Transverse colon (tissue), 4 donors: ENCODE results near the gene NDUFS6. TPM values are rescaled to one million over a fixed set of nuclear protein-coding genes. Genes with fewer than 3 reads are reported as not detected.

ENCODE experiments used
- DNase-seq: peaks from one replicate; pipeline ENCODE4 v3.0.0-alpha.2; 2019
- H3K27ac ChIP-seq, 4 donors: fragments of 200-600 bp; sonication (generic); 2 replicates each; pipeline ENCODE4 v1.5.1; 2016 to 2018; ENCODE audit warnings: inconsistent platforms in 4 of 4
- H3K27me3 ChIP-seq: fragments of 200-600 bp; sonication (generic); 2 replicates; pipeline ENCODE4 v1.5.1; 2017; ENCODE audit warnings: inconsistent platforms
- H3K36me3 ChIP-seq, 4 donors: fragments of 200-600 bp; sonication (generic); 2 replicates each; pipeline ENCODE4 v1.5.1; 2017 to 2019; ENCODE audit warnings: inconsistent platforms in 4 of 4
- H3K4me1 ChIP-seq, 4 donors: fragments of 200-600 bp; sonication (generic); 2 replicates each; pipeline ENCODE4 v1.5.1; 2017 to 2020; ENCODE audit warnings: inconsistent platforms in 4 of 4
- H3K4me3 ChIP-seq, 4 donors: fragments of 200-600 bp; sonication (generic); 1 replicate in 1 of 4; 2 replicates in 3 of 4; pipeline versions ENCODE4 v1.5.1 to v1.6.1; 2017 to 2019; ENCODE audit warnings: inconsistent platforms in 4 of 4
- H3K9me3 ChIP-seq, 2 donors: fragments of 200-600 bp; sonication (generic); 2 replicates each; pipeline ENCODE4 v1.5.1; 2017 to 2019; ENCODE audit warnings: inconsistent platforms in 2 of 2
- CTCF ChIP-seq, 5 experiments: fragments of 200-600 bp in 3 of 5; fragments of 450-650 bp in 2 of 5; sonication (generic) in 3 of 5; IDR thresholded peaks; 1 replicate in 2 of 5; 2 replicates in 3 of 5; pipeline ENCODE4 v1.5.1; 2016 to 2017; ENCODE audit warnings: antibody characterized with exemption in 5 of 5, inconsistent platforms in 3 of 5, mild to moderate bottlenecking in 2 of 5, moderate library complexity in 1 of 5
- EP300 ChIP-seq: sonication (generic); formaldehyde crosslinking; IDR thresholded peaks from one replicate; pipeline ENCODE4 v1.6.1; 2017; ENCODE audit warnings: antibody characterized with exemption, low read depth
- POLR2A ChIP-seq: fragments of 450-650 bp; IDR thresholded peaks from one replicate; pipeline ENCODE4 v1.6.1; 2016; ENCODE audit warnings: antibody characterized with exemption, mild to moderate bottlenecking, moderate library complexity
- POLR2AphosphoS5 ChIP-seq, 3 donors: sonication (generic); formaldehyde crosslinking; IDR thresholded peaks; one replicate each; pipeline ENCODE4 v1.6.1; 2016; ENCODE audit warnings: antibody characterized with exemption in 3 of 3
- WGBS, 2 donors: methylation state at CpG; one replicate each; pipeline ENCODE4 v1.1.5; 2018; ENCODE audit warnings: low coverage in 1 of 2; 5-methylcytosine and 5-hydroxymethylcytosine counted together
- in situ Hi-C, 4 donors: fragments of 200-750 bp; cut with MboI; loops; one replicate each; pipeline versions ENCODE4 v1.15.0 to v1.15.1; 2017; ENCODE audit warnings: low sequenced_read_pairs in 3 of 4, low pct_ligation_motif_present in 1 of 4, low pct_unique_long_range_greater_than_20kb in 1 of 4
- intact Hi-C: fragments of 100-400 bp; cut with DNase I; formaldehyde crosslinking; loops from one replicate; pipeline ENCODE4 v1.15.1; 2023; ENCODE audit warnings: low total_unique reads
- total RNA-seq, 4 donors: library from RNA; depleted of rRNA; stranded (reverse); fragments of >200 nt; gene quantifications; one replicate each; pipeline ENCODE4 v1.1.0, GENCODE V29; 2016

NDUFS6 gene
- total RNA-seq, 4 donors from 2014 or later, result 36.4 to 133 (median 66.4) TPM

DNA sequence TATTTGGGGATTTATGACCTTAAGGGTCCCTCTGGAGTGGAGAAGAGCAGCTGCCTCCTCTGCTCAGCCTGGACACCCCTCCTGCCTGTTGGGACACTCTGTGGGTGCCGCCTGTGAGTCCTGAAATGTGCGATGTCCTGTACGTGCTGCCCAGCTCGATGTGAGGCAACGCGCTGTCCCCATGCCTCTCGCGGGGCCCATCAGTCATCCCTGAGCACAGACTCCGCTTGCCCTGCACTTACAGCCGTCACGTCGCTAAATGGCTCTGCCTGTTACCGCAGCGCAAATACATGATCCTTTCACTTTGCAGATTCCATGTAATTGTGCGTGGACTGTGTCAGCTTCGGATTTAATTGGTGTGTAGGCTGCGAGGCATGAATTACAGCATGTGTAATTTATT is 54.4 kb downstream of the NDUFS6 start:
- H3K9me3 ChIP-seq, result no peaks in the 10 kb centered on the region
- TF ChIP-seq POLR2A (no peak), CTCF (IDR thresholded peaks at IDR 0.05) (no peak), POLR2AphosphoS5 (IDR thresholded peaks at IDR 0.05) (no peak), EP300 (no peak)
- H3K36me3 ChIP-seq, result no peaks in the 10 kb centered on the region
- H3K4me3 ChIP-seq, result no peak overlapping the region
- 72 to 81% methylated on average over 14 to 17 of the region's 17 CpGs for WGBS, 2 donors
- no peaks in the 10 kb centered on the region for H3K4me1 ChIP-seq
- H3K27me3 ChIP-seq, result peaks cover 60% of the 10 kb centered on the region
- in situ Hi-C loops (no loop called here), intact Hi-C loops (no loop called here)
- H3K27ac ChIP-seq, result no peak overlapping the region
- no peak for DNase-seq

- Histone ChIP-seq H3K27ac (no peak overlapping the region), H3K27me3 (peaks cover 49% of the 10 kb centered on the region), H3K4me3 (peak overlapping the region in 2 of 4 donors; percentile 15 to 18), H3K9me3 (no peaks in the 10 kb centered on the region), H3K36me3 (no peaks in the 10 kb centered on the region), H3K4me1 (no peaks in the 10 kb centered on the region)
- DNase-seq, result no peak
- in situ Hi-C loops (no loop called here), intact Hi-C loops (no loop called here)
- 88% methylated on average over 37 of the region's 49 CpGs; no CpG with 5 or more reads in 1 of the 2 donors for WGBS, 2 donors
- TF ChIP-seq POLR2A (no peak), POLR2AphosphoS5 (IDR thresholded peaks at IDR 0.05) (no peak), CTCF (IDR thresholded peaks at IDR 0.05) (no peak), EP300 (no peak)
Observed at GRCh38 chr5:1856596-1857255, 55.5 kb downstream of the NDUFS6 start.

- Histone ChIP-seq H3K9me3 (no peaks in the 10 kb centered on the region), H3K27me3 (peaks cover 44% of the 10 kb centered on the region), H3K4me1 (no peaks in the 10 kb centered on the region), H3K4me3 (no peak overlapping the region), H3K27ac (no peak overlapping the region), H3K36me3 (no peaks in the 10 kb centered on the region)
- no peak for DNase-seq
- TF ChIP-seq EP300 (no peak), POLR2A (no peak), POLR2AphosphoS5 (IDR thresholded peaks at IDR 0.05) (no peak), CTCF (IDR thresholded peaks at IDR 0.05) (no peak)
- 93% methylated on average over 6 to 30 of the region's 32 CpGs for WGBS, 2 donors
- in situ Hi-C loops, result no loop called here
- intact Hi-C loops, result no loop called here
Observed at GRCh38 chr5:1857256-1857600, 56.0 kb downstream of the NDUFS6 start.

DNA sequence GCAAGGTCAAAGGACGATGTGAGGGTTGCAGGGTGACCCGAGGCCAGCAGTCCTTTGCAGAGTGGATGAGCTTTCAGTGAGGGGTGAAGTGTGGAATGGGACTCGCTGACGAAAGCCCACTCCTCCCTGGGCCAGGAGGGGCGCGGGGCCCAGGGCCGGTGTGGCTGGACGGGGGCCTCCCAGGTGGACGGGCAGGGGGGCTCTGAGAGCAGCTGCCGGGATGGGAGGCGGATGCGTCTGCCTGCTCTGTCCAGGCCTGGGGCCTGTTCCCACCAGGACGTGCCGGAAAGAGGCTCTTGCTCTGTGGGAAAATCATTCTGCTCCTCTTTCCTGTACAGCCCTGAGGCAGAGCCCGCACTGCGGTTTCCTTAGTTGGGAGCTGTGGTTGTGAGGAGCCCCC is 57.2 kb downstream of the NDUFS6 start:
- 94% methylated on average over 16 of the region's 16 CpGs; no CpG with 5 or more reads in 1 of the 2 donors for WGBS, 2 donors
- H3K27ac ChIP-seq, result no peak overlapping the region
- no peak for DNase-seq
- TF ChIP-seq POLR2AphosphoS5 (IDR thresholded peaks at IDR 0.05) (no peak), EP300 (no peak), CTCF (IDR thresholded peaks at IDR 0.05) (no peak), POLR2A (no peak)
- intact Hi-C loops, result no loop called here
- no peaks in the 10 kb centered on the region for H3K9me3 ChIP-seq
- no peaks in the 10 kb centered on the region for H3K36me3 ChIP-seq
- H3K4me3 ChIP-seq, result no peak overlapping the region
- in situ Hi-C loops, result no loop called here
- peaks cover 34% of the 10 kb centered on the region for H3K27me3 ChIP-seq
- no peaks in the 10 kb centered on the region for H3K4me1 ChIP-seq
